Keratinocyte (primary cell): Measurements from ENCODE around the gene OR6B3.

ENCODE experiments used
- EZH2 ChIP-seq: IDR thresholded peaks from one replicate; pipeline ENCODE4 v1.6.1; 2012; ENCODE audit warnings: inconsistent platforms, mild to moderate bottlenecking, low read length, moderate library complexity
- TF ChIP-seq, protein P1 (sequence below), 3 experiments: IDR thresholded peaks in 1 of 3; conservative IDR thresholded peaks in 1 of 3; optimal IDR thresholded peaks in 1 of 3; 2 replicates in 2 of 3; 3 replicates in 1 of 3; pipeline versions ENCODE3 to v1.5.1; 2011; ENCODE audit warnings: low read length in 3 of 3, mild to moderate bottlenecking in 3 of 3, moderate library complexity in 2 of 3, control low read depth in 1 of 3, inconsistent platforms in 1 of 3; ENCODE audit not compliant: insufficient read depth in 2 of 3; ENCODE audit errors: extremely low read depth in 1 of 3

DNA sequence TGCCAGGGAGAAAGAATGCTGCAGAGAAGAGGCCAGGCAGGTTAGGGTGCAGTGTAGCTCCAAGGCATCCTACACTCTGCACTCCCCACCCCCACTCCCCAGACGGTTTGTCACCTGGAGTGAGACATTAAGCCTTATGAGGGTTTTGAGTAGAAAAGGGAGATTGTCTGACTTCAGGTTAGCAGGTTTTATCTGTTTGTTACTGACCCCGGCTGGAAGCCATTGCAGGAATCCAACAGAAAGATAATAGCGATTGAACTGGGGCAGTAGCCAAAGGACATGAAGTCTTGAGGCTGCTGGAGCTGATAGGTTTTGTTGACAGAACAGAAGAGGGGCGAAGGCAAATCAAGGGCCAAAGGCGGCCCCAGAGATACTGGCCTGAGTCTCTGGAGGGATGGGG, 36.0 kb upstream of the OR6B3 start:
- TF ChIP-seq, protein P1, sequence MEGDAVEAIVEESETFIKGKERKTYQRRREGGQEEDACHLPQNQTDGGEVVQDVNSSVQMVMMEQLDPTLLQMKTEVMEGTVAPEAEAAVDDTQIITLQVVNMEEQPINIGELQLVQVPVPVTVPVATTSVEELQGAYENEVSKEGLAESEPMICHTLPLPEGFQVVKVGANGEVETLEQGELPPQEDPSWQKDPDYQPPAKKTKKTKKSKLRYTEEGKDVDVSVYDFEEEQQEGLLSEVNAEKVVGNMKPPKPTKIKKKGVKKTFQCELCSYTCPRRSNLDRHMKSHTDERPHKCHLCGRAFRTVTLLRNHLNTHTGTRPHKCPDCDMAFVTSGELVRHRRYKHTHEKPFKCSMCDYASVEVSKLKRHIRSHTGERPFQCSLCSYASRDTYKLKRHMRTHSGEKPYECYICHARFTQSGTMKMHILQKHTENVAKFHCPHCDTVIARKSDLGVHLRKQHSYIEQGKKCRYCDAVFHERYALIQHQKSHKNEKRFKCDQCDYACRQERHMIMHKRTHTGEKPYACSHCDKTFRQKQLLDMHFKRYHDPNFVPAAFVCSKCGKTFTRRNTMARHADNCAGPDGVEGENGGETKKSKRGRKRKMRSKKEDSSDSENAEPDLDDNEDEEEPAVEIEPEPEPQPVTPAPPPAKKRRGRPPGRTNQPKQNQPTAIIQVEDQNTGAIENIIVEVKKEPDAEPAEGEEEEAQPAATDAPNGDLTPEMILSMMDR (optimal IDR thresholded peaks at IDR 0.05 in 1 of 3, IDR thresholded peaks at IDR 0.05 in 1 of 3, conservative IDR thresholded peaks at IDR 0.05 in 1 of 3; ENCODE audit: extremely low read depth in 1 of 3, insufficient read depth in 2 of 3, low read length in 3 of 3) = no peak
- no peak for TF ChIP-seq EZH2
